ENCODE data around the gene PSENEN.
"Not testable (repeated sequence)": the region's sequence is repeated elsewhere in the genome, so short reads cannot be mapped to it uniquely, and the experiment has no call there.

PSENEN gene

GRCh38 chr19:35789978-35790944, 44.8 kb downstream of the PSENEN start:
- no peak for FAIRE-seq

- no peak for FAIRE-seq
These were observed 45.7 kb downstream of the PSENEN start for GRCh38 chr19:35790981-35791813.

- FAIRE-seq = no peak
These were observed 46.4 kb downstream of the PSENEN start for GRCh38 chr19:35791814-35792279.

GRCh38 chr19:35792312-35792711, 46.9 kb downstream of the PSENEN start:
- FAIRE-seq = no peak

- FAIRE-seq = no peak
These were observed 47.4 kb downstream of the PSENEN start for GRCh38 chr19:35792888-35793287.

GRCh38 chr19:35793381-35794165, 48.1 kb downstream of the PSENEN start:
- FAIRE-seq = no peak

GRCh38 chr19:35795564-35795963, 50.1 kb downstream of the PSENEN start:
- FAIRE-seq = not testable (repeated sequence)

All from islet of Langerhans (tissue), 1 donor.